Measurements from ENCODE around the gene MAMSTR.
"Not testable (repeated sequence)": the region's sequence is repeated elsewhere in the genome, so short reads cannot be mapped to it uniquely, and the experiment has no call there.

The MAMSTR gene

DNA sequence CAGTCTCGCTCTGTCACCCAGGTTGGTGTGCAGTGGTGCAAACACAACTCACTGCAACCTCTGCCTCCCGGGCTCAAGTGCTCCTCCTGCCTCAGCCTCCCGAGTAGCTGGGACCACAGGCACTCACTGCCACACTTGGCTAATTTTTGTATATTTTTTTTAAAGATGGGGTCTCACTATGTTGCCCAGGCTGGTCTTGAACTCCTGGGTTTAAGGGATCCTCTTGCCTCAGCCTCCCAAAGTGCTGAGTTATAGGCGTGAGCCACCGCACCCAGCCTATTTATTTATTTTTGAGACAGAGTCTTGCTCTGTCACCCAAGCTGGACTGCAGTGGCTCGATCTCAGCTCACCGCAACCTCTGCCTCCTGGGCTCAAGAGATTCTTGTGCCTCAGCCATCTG lies 32.9 kb downstream of the MAMSTR start:
- CTCF ChIA-PET, result interaction anchor here (0.6 to 2.5 kb wide), 3 partner anchors 12 to 197 kb away, joined by 3 to 10 read pairs (median 4); no protein-coding TSS in a partner anchor
- H3K36me3 ChIP-seq (ENCODE audit: control insufficient read depth in 2 of 2, insufficient read depth in 1 of 2, low read length in 2 of 2); H3K9me3 ChIP-seq (ENCODE audit: control insufficient read depth, insufficient read depth, low read depth, low read length); POLR2A ChIA-PET; H3K4me3 ChIP-seq (ENCODE audit: low read depth, low read length); H3K4me1 ChIP-seq (ENCODE audit: control insufficient read depth, insufficient read depth, low read length); H3K27ac ChIP-seq (ENCODE audit: extremely low read depth, low read depth, low read length): not testable (repeated sequence)
- TF ChIP-seq ZNF121 (tag by site-specific recombination; IDR thresholded peaks at IDR 0.05), result peak; percentile 69

DNA sequence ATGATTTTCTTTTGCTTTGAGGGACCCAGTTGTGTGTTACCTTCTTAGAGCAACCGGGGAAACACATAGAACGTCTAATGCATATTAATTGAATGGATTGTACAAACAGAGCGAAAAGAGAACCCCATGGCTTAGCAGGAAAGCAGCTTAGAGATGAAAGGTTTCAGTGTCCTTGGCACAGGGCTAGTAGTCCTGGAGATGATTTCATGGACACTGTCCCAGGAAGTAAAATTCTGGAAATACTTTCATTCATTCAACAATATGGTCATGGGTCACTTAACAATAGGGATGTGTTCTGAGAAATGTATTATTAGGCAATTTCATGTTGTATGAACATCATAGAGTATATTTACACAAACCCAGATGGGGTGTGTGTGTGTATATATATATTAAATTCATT lies 33.4 kb downstream of the MAMSTR start:
- CTCF ChIA-PET, result interaction anchor here (0.5 to 1.3 kb wide), 2 partner anchors 53 to 183 kb away, joined by 3 read pairs; no protein-coding TSS in a partner anchor
- POLR2A ChIA-PET, result no interaction called here
- no peak overlapping the region for H3K27ac ChIP-seq (ENCODE audit: extremely low read depth, low read depth, low read length)

DNA sequence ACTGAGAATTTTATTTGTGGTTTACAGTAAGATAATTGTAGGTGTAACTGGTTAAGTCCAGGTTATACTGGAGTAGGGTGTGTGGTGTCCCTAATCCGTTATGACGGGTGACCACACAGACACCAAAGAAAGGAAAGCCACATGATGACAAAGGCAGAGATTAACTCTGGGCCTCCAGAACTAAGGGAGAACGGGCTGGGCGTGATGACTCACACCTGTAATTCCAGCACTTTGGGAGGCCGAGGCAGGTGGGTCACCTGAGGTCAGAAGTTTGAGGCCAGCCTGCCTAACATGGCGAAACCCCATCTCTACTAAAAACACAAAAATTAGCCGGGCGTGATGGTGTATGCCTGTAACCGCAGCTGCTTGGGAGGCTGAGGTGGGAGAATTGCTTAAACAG lies 33.9 kb downstream of the MAMSTR start:
- Histone ChIP-seq H3K36me3 (ENCODE audit: control insufficient read depth in 2 of 2, insufficient read depth in 1 of 2, low read length in 2 of 2) (no peaks in the 10 kb centered on the region), H3K27ac (ENCODE audit: extremely low read depth, low read depth, low read length) (no peak overlapping the region), H3K4me3 (ENCODE audit: low read depth, low read length) (no peak overlapping the region), H3K9me3 (ENCODE audit: control insufficient read depth, insufficient read depth, low read depth, low read length) (no peaks in the 10 kb centered on the region), H3K4me1 (ENCODE audit: control insufficient read depth, insufficient read depth, low read length) (no peaks in the 10 kb centered on the region; the same call in 1 of the 2 replicates)
- POLR2A ChIA-PET, result no interaction called here
- CTCF ChIA-PET, result interaction anchor here (0.5 to 1.3 kb wide), 2 partner anchors 54 to 184 kb away, joined by 3 read pairs; no protein-coding TSS in a partner anchor
- peak; percentile 47 for TF ChIP-seq SP7 (tag by site-specific recombination; IDR thresholded peaks at IDR 0.05)
- TF ChIP-seq FEZF1 (tag by site-specific recombination; IDR thresholded peaks at IDR 0.05), result no peak
- TF ChIP-seq ZNF24 (tag by site-specific recombination; IDR thresholded peaks at IDR 0.05), result no peak
- TF ChIP-seq HOXC10 (CRISPR knock-in tag; IDR thresholded peaks at IDR 0.05), result no peak
- TF ChIP-seq TRIM28 (IDR thresholded peaks at IDR 0.05; ENCODE audit: borderline replicate concordance, low read length), result no peak
- TF ChIP-seq KLF8 (tag by site-specific recombination; IDR thresholded peaks at IDR 0.05), result no peak
- TF ChIP-seq KLF1 (tag by site-specific recombination; IDR thresholded peaks at IDR 0.05), result 0 out of 2 replicates have a peak, but pooled peaks have one; percentile 11
- peak; percentile 70 for TF ChIP-seq GLIS1 (tag by site-specific recombination; IDR thresholded peaks at IDR 0.05)
- TF ChIP-seq, protein P1, sequence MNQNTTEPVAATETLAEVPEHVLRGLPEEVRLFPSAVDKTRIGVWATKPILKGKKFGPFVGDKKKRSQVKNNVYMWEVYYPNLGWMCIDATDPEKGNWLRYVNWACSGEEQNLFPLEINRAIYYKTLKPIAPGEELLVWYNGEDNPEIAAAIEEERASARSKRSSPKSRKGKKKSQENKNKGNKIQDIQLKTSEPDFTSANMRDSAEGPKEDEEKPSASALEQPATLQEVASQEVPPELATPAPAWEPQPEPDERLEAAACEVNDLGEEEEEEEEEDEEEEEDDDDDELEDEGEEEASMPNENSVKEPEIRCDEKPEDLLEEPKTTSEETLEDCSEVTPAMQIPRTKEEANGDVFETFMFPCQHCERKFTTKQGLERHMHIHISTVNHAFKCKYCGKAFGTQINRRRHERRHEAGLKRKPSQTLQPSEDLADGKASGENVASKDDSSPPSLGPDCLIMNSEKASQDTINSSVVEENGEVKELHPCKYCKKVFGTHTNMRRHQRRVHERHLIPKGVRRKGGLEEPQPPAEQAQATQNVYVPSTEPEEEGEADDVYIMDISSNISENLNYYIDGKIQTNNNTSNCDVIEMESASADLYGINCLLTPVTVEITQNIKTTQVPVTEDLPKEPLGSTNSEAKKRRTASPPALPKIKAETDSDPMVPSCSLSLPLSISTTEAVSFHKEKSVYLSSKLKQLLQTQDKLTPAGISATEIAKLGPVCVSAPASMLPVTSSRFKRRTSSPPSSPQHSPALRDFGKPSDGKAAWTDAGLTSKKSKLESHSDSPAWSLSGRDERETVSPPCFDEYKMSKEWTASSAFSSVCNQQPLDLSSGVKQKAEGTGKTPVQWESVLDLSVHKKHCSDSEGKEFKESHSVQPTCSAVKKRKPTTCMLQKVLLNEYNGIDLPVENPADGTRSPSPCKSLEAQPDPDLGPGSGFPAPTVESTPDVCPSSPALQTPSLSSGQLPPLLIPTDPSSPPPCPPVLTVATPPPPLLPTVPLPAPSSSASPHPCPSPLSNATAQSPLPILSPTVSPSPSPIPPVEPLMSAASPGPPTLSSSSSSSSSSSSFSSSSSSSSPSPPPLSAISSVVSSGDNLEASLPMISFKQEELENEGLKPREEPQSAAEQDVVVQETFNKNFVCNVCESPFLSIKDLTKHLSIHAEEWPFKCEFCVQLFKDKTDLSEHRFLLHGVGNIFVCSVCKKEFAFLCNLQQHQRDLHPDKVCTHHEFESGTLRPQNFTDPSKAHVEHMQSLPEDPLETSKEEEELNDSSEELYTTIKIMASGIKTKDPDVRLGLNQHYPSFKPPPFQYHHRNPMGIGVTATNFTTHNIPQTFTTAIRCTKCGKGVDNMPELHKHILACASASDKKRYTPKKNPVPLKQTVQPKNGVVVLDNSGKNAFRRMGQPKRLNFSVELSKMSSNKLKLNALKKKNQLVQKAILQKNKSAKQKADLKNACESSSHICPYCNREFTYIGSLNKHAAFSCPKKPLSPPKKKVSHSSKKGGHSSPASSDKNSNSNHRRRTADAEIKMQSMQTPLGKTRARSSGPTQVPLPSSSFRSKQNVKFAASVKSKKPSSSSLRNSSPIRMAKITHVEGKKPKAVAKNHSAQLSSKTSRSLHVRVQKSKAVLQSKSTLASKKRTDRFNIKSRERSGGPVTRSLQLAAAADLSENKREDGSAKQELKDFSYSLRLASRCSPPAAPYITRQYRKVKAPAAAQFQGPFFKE (tag by site-specific recombination; IDR thresholded peaks at IDR 0.05; ENCODE audit: borderline replicate concordance), result no peak
- TF ChIP-seq, protein P2, sequence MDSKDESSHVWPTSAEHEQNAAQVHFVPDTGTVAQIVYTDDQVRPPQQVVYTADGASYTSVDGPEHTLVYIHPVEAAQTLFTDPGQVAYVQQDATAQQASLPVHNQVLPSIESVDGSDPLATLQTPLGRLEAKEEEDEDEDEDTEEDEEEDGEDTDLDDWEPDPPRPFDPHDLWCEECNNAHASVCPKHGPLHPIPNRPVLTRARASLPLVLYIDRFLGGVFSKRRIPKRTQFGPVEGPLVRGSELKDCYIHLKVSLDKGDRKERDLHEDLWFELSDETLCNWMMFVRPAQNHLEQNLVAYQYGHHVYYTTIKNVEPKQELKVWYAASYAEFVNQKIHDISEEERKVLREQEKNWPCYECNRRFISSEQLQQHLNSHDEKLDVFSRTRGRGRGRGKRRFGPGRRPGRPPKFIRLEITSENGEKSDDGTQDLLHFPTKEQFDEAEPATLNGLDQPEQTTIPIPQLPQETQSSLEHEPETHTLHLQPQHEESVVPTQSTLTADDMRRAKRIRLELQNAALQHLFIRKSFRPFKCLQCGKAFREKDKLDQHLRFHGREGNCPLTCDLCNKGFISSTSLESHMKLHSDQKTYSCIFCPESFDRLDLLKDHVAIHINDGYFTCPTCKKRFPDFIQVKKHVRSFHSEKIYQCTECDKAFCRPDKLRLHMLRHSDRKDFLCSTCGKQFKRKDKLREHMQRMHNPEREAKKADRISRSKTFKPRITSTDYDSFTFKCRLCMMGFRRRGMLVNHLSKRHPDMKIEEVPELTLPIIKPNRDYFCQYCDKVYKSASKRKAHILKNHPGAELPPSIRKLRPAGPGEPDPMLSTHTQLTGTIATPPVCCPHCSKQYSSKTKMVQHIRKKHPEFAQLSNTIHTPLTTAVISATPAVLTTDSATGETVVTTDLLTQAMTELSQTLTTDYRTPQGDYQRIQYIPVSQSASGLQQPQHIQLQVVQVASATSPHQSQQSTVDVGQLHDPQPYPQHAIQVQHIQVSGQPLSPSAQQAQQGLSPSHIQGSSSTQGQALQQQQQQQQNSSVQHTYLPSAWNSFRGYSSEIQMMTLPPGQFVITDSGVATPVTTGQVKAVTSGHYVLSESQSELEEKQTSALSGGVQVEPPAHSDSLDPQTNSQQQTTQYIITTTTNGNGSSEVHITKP (tag by site-specific recombination; IDR thresholded peaks at IDR 0.05), result peak; percentile 65
- no peak for TF ChIP-seq ZNF121 (tag by site-specific recombination; IDR thresholded peaks at IDR 0.05)
- TF ChIP-seq ZNF501 (tag by site-specific recombination; IDR thresholded peaks at IDR 0.05), result no peak
- TF ChIP-seq, protein P3, sequence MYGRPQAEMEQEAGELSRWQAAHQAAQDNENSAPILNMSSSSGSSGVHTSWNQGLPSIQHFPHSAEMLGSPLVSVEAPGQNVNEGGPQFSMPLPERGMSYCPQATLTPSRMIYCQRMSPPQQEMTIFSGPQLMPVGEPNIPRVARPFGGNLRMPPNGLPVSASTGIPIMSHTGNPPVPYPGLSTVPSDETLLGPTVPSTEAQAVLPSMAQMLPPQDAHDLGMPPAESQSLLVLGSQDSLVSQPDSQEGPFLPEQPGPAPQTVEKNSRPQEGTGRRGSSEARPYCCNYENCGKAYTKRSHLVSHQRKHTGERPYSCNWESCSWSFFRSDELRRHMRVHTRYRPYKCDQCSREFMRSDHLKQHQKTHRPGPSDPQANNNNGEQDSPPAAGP (tag by site-specific recombination; IDR thresholded peaks at IDR 0.05), result 0 out of 2 replicates have a peak, but pooled peaks have one; percentile 50
- no peak for TF ChIP-seq ZNF585B (tag by site-specific recombination; IDR thresholded peaks at IDR 0.05)

More for the DNA sequence above, 33.4 kb downstream of the MAMSTR start:
- no peak for TF ChIP-seq GLIS1 (tag by site-specific recombination; IDR thresholded peaks at IDR 0.05)
- TF ChIP-seq ZBTB17 (tag by site-specific recombination; IDR thresholded peaks at IDR 0.05), result no peak
- TF ChIP-seq, protein P4, sequence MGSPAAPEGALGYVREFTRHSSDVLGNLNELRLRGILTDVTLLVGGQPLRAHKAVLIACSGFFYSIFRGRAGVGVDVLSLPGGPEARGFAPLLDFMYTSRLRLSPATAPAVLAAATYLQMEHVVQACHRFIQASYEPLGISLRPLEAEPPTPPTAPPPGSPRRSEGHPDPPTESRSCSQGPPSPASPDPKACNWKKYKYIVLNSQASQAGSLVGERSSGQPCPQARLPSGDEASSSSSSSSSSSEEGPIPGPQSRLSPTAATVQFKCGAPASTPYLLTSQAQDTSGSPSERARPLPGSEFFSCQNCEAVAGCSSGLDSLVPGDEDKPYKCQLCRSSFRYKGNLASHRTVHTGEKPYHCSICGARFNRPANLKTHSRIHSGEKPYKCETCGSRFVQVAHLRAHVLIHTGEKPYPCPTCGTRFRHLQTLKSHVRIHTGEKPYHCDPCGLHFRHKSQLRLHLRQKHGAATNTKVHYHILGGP (tag by site-specific recombination; IDR thresholded peaks at IDR 0.05), result no peak
- TF ChIP-seq FEZF1 (tag by site-specific recombination; IDR thresholded peaks at IDR 0.05), result no peak
- no peak for TF ChIP-seq HOXA7 (CRISPR knock-in tag; IDR thresholded peaks at IDR 0.05; ENCODE audit: borderline replicate concordance)
- TF ChIP-seq KLF10 (tag by site-specific recombination; IDR thresholded peaks at IDR 0.05), result no peak
- H3K9me3 ChIP-seq (ENCODE audit: control insufficient read depth, insufficient read depth, low read depth, low read length), result no peaks in the 10 kb centered on the region
- no peaks in the 10 kb centered on the region; the same call in 1 of the 2 replicates for H3K4me1 ChIP-seq (ENCODE audit: control insufficient read depth, insufficient read depth, low read length)
- no peak overlapping the region for H3K4me3 ChIP-seq (ENCODE audit: low read depth, low read length)
- H3K36me3 ChIP-seq (ENCODE audit: control insufficient read depth in 2 of 2, insufficient read depth in 1 of 2, low read length in 2 of 2), result no peaks in the 10 kb centered on the region
